T-cell (primary cell): ENCODE measurements around the gene HELZ. TPM values are rescaled to one million over a fixed set of nuclear protein-coding genes. Genes with fewer than 3 reads are reported as not detected.

Source experiments
- ATAC-seq, 4 experiments: fragments of 200-7000 bp in 3 of 4; fragments of 150-1000 bp in 1 of 4; cut with Tn5 transposase; replicated peaks in 1 of 4; 1 replicate in 3 of 4; 2 replicates in 1 of 4; pipeline ENCODE4 v1.10.0; 2021; ENCODE audit warnings: moderate library complexity in 3 of 4, mild to moderate bottlenecking in 2 of 4, moderate number of reproducible peaks in 1 of 4
- CTCF ChIA-PET, 2 donors: fragments of 300-600 bp; sonication (Branson Sonifier 250); formaldehyde crosslinking; loops; one replicate each; lab custom pipeline; 2022; ENCODE audit warnings: antibody characterized with exemption in 2 of 2; lab: Charles Lee
- POLR2A ChIA-PET, 2 donors: fragments of 300-600 bp; sonication (Branson Sonifier 250); formaldehyde crosslinking; loops; one replicate each; lab custom pipeline; 2022; ENCODE audit warnings: antibody characterized with exemption in 2 of 2; lab: Charles Lee
- DNase-seq, 35 experiments: peaks; one replicate each; pipeline versions ENCODE4 v3.0.0 to v3.0.0-alpha.2; 2013 to 2023
- H3K27ac ChIP-seq: one replicate; pipeline ENCODE4 v1.5.1; 2013; ENCODE audit warnings: low read length
- H3K27me3 ChIP-seq, 2 experiments: replicated peaks in 1 of 2; 1 replicate in 1 of 2; 2 replicates in 1 of 2; pipeline versions ENCODE4 v1.6.1 to v1.7.0; 2013; ENCODE audit warnings: low read length in 1 of 2, mixed read lengths in 1 of 2; ENCODE audit not compliant: control insufficient read depth in 2 of 2, insufficient read depth in 2 of 2; ENCODE audit errors: extremely low read depth in 1 of 2
- H3K36me3 ChIP-seq, 2 donors: 1 replicate in 1 of 2; 2 replicates in 1 of 2; pipeline versions ENCODE4 v1.6.1 to v1.7.0; 2013; ENCODE audit warnings: low read length in 1 of 2; ENCODE audit not compliant: control insufficient read depth in 2 of 2, insufficient read depth in 1 of 2; ENCODE audit errors: extremely low read depth in 1 of 2
- H3K4me1 ChIP-seq, 2 experiments: 1 replicate in 1 of 2; 2 replicates in 1 of 2; pipeline versions ENCODE4 v1.6.1 to v1.7.0; 2013; ENCODE audit warnings: low read length in 2 of 2, mixed read lengths in 1 of 2; ENCODE audit not compliant: insufficient read depth in 2 of 2, control insufficient read depth in 1 of 2; ENCODE audit errors: extremely low read depth in 1 of 2
- H3K4me3 ChIP-seq, 2 donors: 1 replicate in 1 of 2; 2 replicates in 1 of 2; pipeline versions ENCODE4 v1.5.1 to v1.7.0; 2013; ENCODE audit warnings: mild to moderate bottlenecking in 2 of 2, low read length in 1 of 2, moderate library complexity in 1 of 2; ENCODE audit not compliant: control insufficient read depth in 1 of 2; ENCODE audit errors: extremely low read depth in 1 of 2
- H3K9me3 ChIP-seq: 2 replicates; pipeline ENCODE4 v1.7.0; 2013
- H3K27ac Mint-ChIP-seq, 2 donors: one replicate each; pipeline ENCODE4 v1.8.0; 2020 to 2021; ENCODE audit warnings: mild to moderate bottlenecking in 2 of 2, mixed read lengths in 2 of 2
- H3K27me3 Mint-ChIP-seq, 2 donors: one replicate each; pipeline ENCODE4 v1.8.0; 2021 to 2022; ENCODE audit warnings: mixed read lengths in 2 of 2
- H3K36me3 Mint-ChIP-seq: one replicate; pipeline ENCODE4 v1.8.0; 2021; ENCODE audit warnings: mixed read lengths
- H3K4me1 Mint-ChIP-seq, 3 donors: one replicate each; pipeline ENCODE4 v1.8.0; 2020 to 2022; ENCODE audit warnings: mixed read lengths in 3 of 3, mild to moderate bottlenecking in 1 of 3
- H3K4me3 Mint-ChIP-seq, 3 donors: one replicate each; pipeline ENCODE4 v1.8.0; 2020 to 2022; ENCODE audit warnings: mild to moderate bottlenecking in 3 of 3, mixed read lengths in 3 of 3, moderate library complexity in 3 of 3
- H3K9me3 Mint-ChIP-seq, 3 donors: one replicate each; pipeline ENCODE4 v1.8.0; 2020 to 2022; ENCODE audit warnings: mixed read lengths in 3 of 3
- WGBS: methylation state at CpG from one replicate; pipeline ENCODE4 v1.1.5; 2013; ENCODE audit warnings: missing lambda C conversion rate; ENCODE audit not compliant: insufficient coverage; 5-methylcytosine and 5-hydroxymethylcytosine counted together
- total RNA-seq, 35 experiments: library from RNA in 6 of 35; stranded (reverse) in 6 of 35; fragments of 120-200 nt in 1 of 35; gene quantifications; one replicate each; pipeline versions ENCODE4 v1.2.1 to v1.2.4 and lab custom pipeline; 2013 to 2026

The HELZ gene
- total RNA-seq, 5 donors from 2014 or later (not counting 1 experiment from before 2014, with no cell fraction given) = 76.0 to 115 (median 91.6) TPM

DNA sequence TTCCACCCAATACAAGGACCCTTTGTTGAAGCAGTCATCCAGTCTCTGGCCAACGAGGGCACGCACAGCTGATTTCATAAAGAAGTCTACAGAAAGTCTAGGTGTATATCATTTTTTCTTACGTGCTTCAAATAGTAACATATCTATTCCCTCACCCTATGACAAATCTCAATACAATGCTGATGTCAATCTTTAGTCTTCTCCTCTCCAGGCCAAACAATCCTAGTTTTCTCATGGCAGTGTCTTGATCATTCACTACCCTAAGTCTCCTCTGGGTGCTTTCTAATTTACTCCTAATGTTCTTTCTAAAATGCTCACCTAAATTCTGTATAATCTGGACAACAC is 108.0 kb downstream of the HELZ start:
- Mint-ChIP-seq H3K27me3 (no peaks in the 10 kb centered on the region), H3K27ac (no peak overlapping the region), H3K4me1 (peaks cover 28 to 31% (median 30%) of the 10 kb centered on the region in 3 donors), H3K9me3 (peaks cover 0 to 2% (median 0%) of the 10 kb centered on the region in 3 donors), H3K36me3 (peaks cover 58% of the 10 kb centered on the region), H3K4me3 (no peak overlapping the region)
- ChIA-PET POLR2A (no interaction called here), CTCF (no interaction called here)
- DNase-seq = no peak
- Histone ChIP-seq H3K4me3 (no peak overlapping the region), H3K36me3 (peaks cover 0 to 18% of the 10 kb centered on the region in 2 donors), H3K27me3 (no peaks in the 10 kb centered on the region), H3K9me3 (no peaks in the 10 kb centered on the region), H3K4me1 (peaks cover 2 to 13% of the 10 kb centered on the region in 2 experiments), H3K27ac (no peak overlapping the region)
- 100% methylated on average over 3 of the region's 3 CpGs for WGBS
- ATAC-seq = no peak

DNA sequence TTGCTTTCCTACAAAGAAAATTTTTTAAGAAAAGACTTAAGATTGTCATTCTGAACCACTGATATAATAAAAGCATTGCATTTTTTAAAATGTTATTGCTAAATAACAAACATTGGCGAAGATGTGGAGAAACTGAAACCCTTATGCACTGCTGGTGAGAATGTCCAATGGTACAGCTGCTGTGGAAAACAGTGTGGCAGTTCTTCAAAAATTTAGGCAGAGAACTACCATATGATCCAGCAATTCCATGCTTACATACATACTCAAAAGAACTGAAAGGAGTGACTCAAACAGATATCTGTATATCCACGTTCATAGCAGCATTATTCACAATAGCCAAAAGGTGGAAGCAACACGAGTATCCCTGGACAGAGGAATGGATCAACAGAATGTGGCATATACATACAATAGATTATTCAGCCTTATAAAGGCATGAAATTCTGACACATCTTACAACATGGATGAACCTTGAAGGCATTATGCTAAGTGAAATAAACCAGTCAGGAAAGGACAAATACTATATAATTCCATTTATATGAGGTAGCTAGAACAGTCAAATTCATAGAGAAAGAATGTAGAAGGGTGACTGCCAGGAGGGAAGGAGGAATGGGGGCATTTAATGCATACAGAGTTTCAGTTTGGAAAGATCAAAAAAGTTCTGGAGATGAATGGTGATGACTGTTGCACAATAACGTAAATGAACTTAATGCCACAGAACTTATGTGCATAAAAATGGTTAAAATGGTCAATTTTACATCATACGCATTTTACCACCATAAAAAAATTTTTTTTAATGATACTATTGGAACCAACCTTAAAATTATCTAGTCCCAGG is 108.6 kb downstream of the HELZ start:
- no peak overlapping the region for H3K27ac Mint-ChIP-seq
- H3K4me3 Mint-ChIP-seq = no peak overlapping the region
- H3K36me3 Mint-ChIP-seq = peaks cover 58% of the 10 kb centered on the region
- ATAC-seq = no peak
- H3K9me3 Mint-ChIP-seq = no peaks in the 10 kb centered on the region
- CTCF ChIA-PET = no interaction called here
- POLR2A ChIA-PET = no interaction called here
- WGBS = 63% methylated on average over 1 of the region's 5 CpGs
- peaks cover 28 to 31% (median 30%) of the 10 kb centered on the region in 3 donors for H3K4me1 Mint-ChIP-seq
- Histone ChIP-seq H3K27ac (no peak overlapping the region), H3K9me3 (no peaks in the 10 kb centered on the region), H3K36me3 (peaks cover 0 to 18% of the 10 kb centered on the region in 2 donors), H3K4me1 (peaks cover 2 to 13% of the 10 kb centered on the region in 2 experiments), H3K4me3 (no peak overlapping the region), H3K27me3 (no peaks in the 10 kb centered on the region)
- DNase-seq = no peak
- H3K27me3 Mint-ChIP-seq = no peaks in the 10 kb centered on the region

DNA sequence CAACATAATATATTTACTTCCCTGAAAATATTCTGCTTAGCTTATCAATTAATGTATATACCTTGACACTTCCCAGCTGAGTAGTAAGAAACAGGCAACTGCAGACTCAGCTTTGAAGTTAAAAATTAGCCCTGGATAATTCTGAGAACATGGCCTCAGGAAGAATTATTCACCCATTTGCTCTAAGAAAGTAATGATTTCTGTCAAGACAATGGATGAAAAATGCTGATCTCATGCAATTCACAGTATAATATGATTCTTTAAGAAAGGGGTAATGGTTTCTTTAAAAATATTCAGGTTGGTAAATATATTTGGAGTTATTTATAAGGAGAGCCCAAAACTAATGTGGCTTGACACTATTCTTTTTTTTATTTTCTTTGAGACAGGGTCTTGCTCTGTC is 111.8 kb downstream of the HELZ start:
- Mint-ChIP-seq H3K4me3 (no peak overlapping the region), H3K27ac (no peak overlapping the region), H3K27me3 (no peaks in the 10 kb centered on the region), H3K4me1 (peaks cover 5 to 7% (median 6%) of the 10 kb centered on the region in 3 donors), H3K36me3 (peaks cover 50% of the 10 kb centered on the region), H3K9me3 (no peaks in the 10 kb centered on the region)
- H3K27ac ChIP-seq = no peak overlapping the region
- H3K4me3 ChIP-seq = no peak overlapping the region
- peaks cover under 1 to 2% of the 10 kb centered on the region in 2 experiments for H3K4me1 ChIP-seq
- H3K27me3 ChIP-seq = no peaks in the 10 kb centered on the region
- ATAC-seq (no peak), DNase-seq (no peak)
- CTCF ChIA-PET = no interaction called here
- POLR2A ChIA-PET = interaction anchor here in 1 of 2 donors (0.7 kb wide), 1 partner anchor 174 kb away, joined by 3 read pairs; no protein-coding TSS in a partner anchor
- no peaks in the 10 kb centered on the region for H3K9me3 ChIP-seq
- peaks cover 0 to 23% of the 10 kb centered on the region in 2 donors for H3K36me3 ChIP-seq

DNA sequence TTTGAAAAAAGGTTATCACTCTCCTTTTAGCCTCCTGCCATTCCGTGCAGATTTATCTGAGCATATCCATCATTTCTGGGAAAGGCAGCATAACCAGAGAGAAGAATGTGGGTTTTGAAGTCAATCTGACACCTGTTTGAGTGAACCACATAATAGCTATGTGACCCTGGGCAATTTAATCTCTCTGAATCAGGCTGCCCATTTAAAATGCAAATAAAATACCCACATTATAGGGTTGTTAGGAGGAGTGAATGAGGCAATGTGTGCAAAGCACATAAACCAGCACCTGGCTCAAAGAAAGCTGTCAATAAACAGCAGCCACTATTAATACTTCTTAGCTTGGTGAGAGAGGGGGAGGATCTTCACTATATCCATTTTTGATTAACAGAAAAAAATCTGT is 112.6 kb downstream of the HELZ start:
- no peak overlapping the region for H3K4me3 ChIP-seq
- H3K27me3 ChIP-seq = no peaks in the 10 kb centered on the region
- Mint-ChIP-seq H3K27ac (no peak overlapping the region), H3K4me1 (peaks cover under 1 to 2% (median 1%) of the 10 kb centered on the region in 3 donors), H3K4me3 (no peak overlapping the region), H3K9me3 (no peaks in the 10 kb centered on the region), H3K27me3 (no peaks in the 10 kb centered on the region), H3K36me3 (peaks cover 49% of the 10 kb centered on the region)
- H3K36me3 ChIP-seq = peaks cover 0 to 28% of the 10 kb centered on the region in 2 donors
- no CpG with 5 or more reads among the region's 1 CpG for WGBS
- ATAC-seq (no peak), DNase-seq (no peak)
- CTCF ChIA-PET = no interaction called here
- no peak overlapping the region for H3K27ac ChIP-seq
- POLR2A ChIA-PET = no interaction called here
- no peaks in the 10 kb centered on the region for H3K4me1 ChIP-seq
- H3K9me3 ChIP-seq = no peaks in the 10 kb centered on the region

DNA sequence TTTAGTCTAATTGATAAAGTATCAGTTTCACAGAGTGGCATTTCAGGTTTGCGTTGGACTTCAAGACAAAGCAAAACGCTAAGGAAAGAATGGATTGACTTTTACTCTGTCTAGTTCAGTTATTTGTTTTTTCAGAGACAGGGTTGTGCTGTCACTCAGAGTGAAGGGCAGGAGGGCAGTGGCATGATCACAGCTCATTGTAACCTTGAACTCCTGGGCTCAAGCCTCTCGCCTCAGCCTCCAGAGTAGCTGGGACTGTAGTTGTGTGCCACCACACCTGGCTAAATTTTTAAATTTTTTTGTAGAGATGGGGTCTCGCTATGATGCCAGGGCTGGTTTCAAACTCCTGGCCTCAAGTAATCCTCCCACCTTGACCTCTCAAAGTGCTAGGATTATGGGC is 114.2 kb downstream of the HELZ start:
- peaks cover 0 to 26% of the 10 kb centered on the region in 2 donors for H3K36me3 ChIP-seq
- no peak overlapping the region for H3K27ac Mint-ChIP-seq
- ChIA-PET POLR2A (no interaction called here), CTCF (no interaction called here)
- DNase-seq = no peak
- no peak overlapping the region for H3K4me3 ChIP-seq
- ATAC-seq = no peak
- H3K36me3 Mint-ChIP-seq = peaks cover 40% of the 10 kb centered on the region
- no peaks in the 10 kb centered on the region for H3K9me3 ChIP-seq
- no peaks in the 10 kb centered on the region for H3K27me3 ChIP-seq
- H3K4me3 Mint-ChIP-seq = no peak overlapping the region
- 100% methylated on average over 2 of the region's 4 CpGs for WGBS
- H3K9me3 Mint-ChIP-seq = no peaks in the 10 kb centered on the region
- H3K4me1 Mint-ChIP-seq = peaks cover 6 to 9% (median 7%) of the 10 kb centered on the region in 3 donors
- no peak overlapping the region for H3K27ac ChIP-seq
- H3K27me3 Mint-ChIP-seq = no peaks in the 10 kb centered on the region
- no peaks in the 10 kb centered on the region for H3K4me1 ChIP-seq

DNA sequence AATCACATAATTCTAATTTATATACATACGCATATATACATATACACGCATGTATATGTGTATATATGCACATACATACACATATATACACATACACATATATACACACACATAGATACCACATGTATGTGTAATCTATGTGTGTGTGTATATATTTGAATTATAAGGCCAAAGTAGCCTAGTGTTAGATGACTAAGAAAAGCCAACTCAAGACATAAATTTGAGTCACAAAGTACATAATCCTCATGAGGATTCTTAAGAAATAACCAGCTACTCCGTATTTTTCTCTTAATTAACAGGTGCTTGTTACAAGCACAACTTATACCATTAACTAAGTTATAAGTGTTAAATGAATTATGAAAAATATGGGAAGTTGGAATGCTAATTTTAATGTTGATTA is 115.7 kb downstream of the HELZ start:
- WGBS = no CpG with 5 or more reads among the region's 3 CpGs
- Mint-ChIP-seq H3K4me1 (peaks cover 10 to 12% (median 12%) of the 10 kb centered on the region in 3 donors), H3K9me3 (no peaks in the 10 kb centered on the region), H3K27me3 (no peaks in the 10 kb centered on the region), H3K36me3 (peaks cover 35% of the 10 kb centered on the region), H3K27ac (no peak overlapping the region), H3K4me3 (no peak overlapping the region)
- H3K9me3 ChIP-seq = no peaks in the 10 kb centered on the region
- no peaks in the 10 kb centered on the region for H3K4me1 ChIP-seq
- H3K27ac ChIP-seq = no peak overlapping the region
- peaks cover 0 to 27% of the 10 kb centered on the region in 2 donors for H3K36me3 ChIP-seq
- ATAC-seq = no peak
- ChIA-PET POLR2A (no interaction called here), CTCF (interaction anchor here in 1 of 2 donors (0.5 kb wide), 1 partner anchor 559 kb away, joined by 3 read pairs; no protein-coding TSS in a partner anchor)
- no peak for DNase-seq
- H3K4me3 ChIP-seq = no peak overlapping the region
- H3K27me3 ChIP-seq = no peaks in the 10 kb centered on the region
